Glomerular endothelial cell (primary cell): ENCODE measurements around the gene HAUS8. TPM values are rescaled to one million over a fixed set of nuclear protein-coding genes. Genes with fewer than 3 reads are reported as not detected.
"Not testable (repeated sequence)": the region's sequence is repeated elsewhere in the genome, so short reads cannot be mapped to it uniquely, and the experiment has no call there.

Experiments used
- DNase-seq: peaks from one replicate; pipeline ENCODE4 v3.0.0-alpha.2; 2011; ENCODE audit warnings: low read depth, low spot score; ENCODE audit errors: extremely low read depth
- total RNA-seq: library from RNA; depleted of rRNA; stranded (reverse); fragments of >200 nt; gene quantifications from 2 replicates; pipeline ENCODE4 v1.2.3, GENCODE V29; 2015

Gene HAUS8
- total RNA-seq, 1 donor from 2014 or later: 4.9 TPM

DNA sequence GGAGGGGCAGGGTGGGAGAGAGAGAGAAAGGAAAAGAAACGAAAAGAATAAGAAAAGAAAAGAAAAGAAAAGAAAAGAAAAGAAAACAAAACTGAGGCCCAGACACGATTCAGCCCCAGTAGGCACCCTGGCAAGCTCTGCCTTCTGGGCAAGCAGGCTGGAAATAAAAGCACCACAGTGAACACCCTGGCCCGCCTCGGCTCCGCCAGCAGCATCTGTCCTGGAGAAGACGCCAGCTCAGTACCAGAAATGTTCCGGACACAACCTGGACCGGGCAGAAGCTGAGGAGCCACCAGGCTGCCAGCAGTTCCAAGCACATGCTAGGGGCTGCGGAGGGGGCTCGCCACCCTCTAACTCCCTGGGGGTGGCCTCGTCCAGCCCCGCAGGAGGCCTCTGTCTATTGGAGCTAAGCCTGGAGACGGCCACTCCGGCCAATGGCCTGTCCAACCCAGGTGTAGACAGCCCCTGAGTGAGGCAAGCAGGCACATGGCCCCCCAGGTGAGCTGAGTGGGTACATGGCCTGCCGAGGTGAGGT lies 37.2 kb downstream of the HAUS8 start:
- no peak for DNase-seq

DNA sequence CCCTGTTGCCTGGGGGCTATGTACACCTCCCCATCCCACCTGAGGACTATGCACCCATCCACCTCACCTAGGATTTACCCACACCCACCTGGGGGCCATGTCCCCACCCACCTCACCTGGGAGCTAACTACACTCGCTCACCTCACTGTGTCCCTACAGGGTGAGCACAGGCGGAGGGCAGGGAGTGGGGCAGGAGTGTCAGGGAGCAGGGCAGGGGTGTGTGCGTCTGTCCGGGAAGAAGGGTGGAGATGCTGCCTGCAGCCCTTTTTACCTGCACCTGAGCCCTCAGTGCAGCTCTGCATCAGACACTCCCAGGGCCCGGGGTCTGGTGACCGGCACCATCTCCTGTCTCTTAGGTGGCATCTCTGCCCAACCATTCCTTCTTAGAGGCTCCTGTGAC lies 38.1 kb downstream of the HAUS8 start:
- DNase-seq: no peak

DNA sequence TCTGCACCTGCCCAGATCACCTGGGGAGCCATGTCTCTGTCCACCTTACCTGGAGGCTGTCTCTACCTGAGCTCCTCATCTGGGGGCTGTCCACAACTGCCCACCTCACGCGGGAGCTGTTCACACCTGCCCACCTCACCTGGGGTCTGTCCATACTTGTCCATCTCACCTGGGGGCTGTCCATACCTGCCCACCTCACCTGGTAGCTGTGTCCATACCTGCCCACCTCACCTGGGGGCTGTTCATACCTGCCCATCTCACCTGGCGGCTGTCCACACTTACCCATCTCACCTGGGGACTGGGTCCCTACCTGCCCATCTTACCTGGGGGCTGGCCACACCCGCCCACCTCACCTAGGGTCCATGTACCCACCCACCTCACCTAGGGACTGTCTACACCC lies 38.6 kb downstream of the HAUS8 start:
- no peak for DNase-seq

DNA sequence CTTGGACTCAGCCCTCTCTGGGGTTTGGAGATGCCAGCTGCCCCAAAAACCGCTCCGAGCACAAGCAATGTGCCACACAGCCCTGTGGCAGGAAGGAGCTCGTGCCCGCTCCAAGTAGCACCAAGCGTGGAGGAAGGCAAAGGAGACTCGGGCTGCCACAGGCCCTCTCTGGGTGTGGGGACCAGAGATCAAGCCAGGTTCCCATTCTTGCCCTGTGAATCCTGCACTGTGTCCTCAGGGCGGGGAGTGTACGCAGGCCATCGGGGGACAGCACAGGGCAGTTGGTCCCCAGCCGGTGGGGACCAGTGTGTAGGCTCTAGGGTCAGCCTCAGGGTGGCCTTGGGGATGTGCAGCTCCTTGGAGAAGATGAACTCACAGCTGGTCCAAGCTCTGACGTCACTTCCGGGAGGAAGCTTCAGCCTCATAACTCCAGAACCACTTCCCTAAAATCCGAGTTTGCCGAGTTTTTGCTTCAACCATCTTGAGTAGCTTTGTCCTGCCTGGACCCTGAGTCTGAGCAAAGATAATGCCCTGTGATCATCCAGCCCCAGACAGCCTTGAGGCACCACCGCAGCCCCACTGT lies 39.3 kb downstream of the HAUS8 start:
- DNase-seq: no peak

DNA sequence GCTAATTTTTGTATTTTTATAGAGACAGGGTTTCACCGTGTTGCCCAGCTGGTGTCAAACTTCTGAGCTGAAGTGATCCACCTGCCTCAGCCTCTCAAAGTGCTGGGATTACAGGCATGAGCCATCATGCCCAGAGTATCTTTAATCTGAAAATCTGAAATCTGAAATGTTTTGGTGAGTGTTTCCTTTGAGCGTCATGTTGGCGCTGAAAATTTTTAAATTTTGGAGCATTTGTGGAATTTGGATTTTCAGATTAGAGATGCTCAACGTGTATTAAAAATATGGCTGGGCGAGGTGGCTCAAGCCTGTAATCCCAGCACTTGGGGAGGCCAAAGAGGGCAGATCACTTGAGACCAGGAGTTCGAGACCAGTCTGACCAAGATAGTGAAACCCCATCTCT lies 43.5 kb downstream of the HAUS8 start:
- no peak for DNase-seq

DNA sequence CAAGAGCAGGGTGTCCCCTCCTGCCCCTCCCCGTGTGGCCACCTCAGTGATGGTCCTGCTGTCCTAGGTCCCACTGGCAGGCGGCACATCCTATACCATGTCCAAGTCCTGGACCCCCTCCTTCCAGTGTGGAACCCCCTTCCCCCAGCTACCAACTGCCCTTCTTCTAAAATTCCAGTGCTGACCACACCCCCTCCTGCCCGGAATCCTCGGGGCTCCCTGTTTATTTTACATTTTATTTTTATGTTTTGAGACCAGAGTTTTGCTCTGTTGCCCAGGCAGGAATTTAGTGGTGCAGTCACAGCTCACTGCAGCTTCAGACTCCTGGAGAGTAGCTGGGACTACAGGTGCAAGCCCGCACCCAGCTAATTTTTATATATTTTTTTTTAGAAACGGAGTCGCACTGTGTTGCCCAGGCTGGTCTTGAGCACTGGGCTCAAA lies 47.7 kb downstream of the HAUS8 start:
- no peak for DNase-seq

DNA sequence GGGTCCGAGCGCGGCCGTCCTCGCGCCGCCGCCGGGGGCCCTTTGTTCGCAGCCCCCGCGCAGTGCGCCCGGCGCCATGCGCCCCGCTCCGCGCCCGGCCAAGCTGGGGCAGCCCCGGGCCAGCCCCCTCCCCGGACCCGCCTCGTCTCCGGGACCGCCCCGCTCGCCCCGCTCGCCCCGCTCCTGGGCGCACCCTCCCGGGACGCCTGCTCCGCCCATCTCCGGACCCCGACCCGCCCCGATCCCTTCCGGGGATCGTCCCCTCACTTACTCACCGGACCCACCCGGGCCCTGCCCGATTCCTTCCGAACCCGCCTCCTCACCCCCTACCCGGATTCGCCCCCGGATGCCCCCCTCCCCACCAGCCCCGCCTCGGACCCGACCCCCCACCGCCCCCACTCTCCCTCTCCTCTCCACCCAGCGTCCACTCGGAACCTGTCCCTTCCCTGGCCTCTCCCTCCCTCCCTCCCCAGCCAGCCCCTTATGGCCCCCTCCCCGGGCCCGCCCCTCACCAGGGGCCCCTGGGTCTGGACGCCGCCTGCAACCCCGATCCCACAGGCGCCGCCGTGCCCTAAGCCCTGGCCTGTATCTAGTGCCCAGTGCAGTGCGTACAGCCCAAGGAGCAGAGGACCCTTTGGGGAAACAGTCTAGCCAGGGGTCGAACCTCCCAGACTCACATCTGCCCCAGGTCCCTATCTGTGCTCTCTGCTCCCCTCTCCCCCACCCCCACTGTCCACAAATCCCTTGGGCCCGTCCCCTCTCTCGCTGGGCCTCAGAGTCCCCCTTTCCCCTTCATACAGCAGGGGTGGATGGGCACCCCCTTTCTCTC lies 48.3 kb downstream of the HAUS8 start, which contains the start of gene CPAMD8:
CPAMD8 (minus strand) TSS at position 105 of the 829 bp plus-strand sequence. CDS start 168 bp downstream, outside the sequence.
- DNase-seq: no peak

DNA sequence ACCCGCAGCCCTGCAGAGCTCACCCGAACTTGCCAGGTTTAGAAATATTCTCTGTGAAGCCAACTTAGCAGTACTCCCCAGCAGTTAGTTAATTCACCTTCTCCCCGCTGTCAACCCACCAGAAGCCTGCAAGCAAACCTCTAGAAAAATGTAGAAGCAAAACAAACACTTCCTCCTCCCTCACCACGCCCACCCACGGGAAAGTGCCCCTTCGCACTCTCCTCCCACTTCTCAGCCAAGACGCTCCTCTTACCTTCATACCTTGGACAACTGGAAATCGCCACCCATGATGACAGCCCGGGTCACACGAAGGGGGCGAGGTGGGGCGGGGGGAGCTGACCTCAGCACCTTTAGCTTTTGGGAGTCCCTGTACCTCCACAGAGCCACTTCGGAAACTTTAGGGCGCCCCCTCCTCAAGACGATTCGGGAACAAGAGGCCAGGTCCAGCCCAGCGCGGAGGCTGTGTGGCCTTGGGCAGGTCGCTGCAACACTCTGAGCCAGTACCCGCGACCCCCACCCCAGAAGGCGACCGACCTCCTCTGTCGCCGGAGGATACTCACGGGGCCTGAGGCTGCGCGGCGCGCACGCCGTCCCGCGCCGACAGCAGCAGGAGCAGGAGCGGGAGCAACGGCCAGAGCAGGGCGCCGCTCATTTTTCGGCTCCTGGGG lies 49.1 kb downstream of the HAUS8 start:
- no peak for DNase-seq

DNA sequence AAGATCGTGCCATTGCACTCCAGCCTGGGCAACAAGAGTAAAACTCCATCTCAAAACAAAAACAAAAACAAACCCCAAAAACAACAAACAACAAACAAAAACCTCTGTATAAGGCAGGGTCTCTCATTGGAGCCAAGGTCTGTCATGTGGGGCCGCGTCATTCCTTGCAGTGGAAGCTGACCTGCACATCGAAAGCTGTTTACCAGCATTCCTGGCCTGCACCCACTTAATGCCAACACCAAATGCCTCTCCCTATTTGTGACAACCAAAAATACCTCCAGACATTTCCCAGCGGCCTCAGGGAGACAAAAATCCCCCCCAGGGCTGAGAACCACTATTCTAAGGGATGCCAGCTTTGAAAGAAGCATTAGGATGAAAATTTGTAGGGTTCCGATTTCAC lies 49.9 kb downstream of the HAUS8 start:
- no peak for DNase-seq

DNA sequence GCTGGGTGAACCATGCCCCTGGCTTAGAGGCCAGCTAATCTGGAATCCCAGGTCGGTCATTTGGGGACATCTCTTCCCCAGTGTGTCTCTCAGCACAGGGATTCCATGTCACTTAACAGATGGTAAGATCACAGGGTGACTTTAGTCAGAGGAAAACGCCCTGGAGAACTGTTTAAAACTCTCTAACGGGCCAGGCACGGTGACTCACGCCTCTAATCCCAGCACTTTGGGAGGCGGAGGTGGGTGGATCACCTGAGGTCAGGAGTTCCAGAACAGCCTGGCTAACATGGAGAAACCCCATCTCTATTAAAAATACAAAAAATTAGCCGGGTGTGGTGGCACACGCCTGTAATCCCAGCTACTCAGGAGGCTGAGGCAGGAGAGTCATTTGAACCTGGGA lies 50.3 kb downstream of the HAUS8 start:
- DNase-seq: not testable (repeated sequence)

DNA sequence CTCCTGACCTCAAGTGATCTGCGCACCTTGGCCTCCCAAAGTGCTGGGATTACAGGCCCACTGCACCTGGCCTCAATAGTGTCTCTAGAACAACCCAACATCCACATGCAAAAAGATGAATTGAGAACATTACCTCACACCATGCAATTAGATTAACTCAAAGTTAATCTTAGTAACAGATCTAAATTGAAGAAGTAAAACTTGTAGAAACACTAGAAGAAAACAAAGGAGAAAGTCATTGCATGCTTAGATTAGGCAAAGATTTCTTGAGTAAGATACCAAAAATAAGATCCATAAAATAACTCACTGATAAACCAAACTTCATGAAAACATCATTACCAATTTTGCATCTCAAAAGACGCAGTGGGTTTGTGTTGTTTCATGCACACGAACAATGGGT lies 51.4 kb downstream of the HAUS8 start:
- no peak for DNase-seq

DNA sequence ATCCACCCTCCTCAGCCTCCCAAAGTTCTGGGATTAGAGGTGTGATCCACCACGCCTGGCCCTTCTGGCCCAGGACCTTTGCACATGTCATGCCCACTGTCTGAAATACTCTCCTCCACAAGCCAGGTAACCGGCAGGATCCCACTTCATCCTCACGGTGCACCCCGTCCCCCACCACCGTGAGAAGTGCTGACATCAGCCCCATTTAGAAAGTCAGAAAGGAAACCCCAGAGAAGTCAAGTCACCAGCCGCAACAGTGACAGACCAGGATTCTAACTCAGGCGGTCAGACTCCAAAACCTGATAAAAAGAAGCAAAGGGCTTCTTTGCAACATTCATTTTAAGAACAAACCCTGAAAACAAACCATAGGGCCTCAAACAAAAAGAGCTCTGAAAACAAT lies 52.5 kb downstream of the HAUS8 start:
- DNase-seq: no peak

DNA sequence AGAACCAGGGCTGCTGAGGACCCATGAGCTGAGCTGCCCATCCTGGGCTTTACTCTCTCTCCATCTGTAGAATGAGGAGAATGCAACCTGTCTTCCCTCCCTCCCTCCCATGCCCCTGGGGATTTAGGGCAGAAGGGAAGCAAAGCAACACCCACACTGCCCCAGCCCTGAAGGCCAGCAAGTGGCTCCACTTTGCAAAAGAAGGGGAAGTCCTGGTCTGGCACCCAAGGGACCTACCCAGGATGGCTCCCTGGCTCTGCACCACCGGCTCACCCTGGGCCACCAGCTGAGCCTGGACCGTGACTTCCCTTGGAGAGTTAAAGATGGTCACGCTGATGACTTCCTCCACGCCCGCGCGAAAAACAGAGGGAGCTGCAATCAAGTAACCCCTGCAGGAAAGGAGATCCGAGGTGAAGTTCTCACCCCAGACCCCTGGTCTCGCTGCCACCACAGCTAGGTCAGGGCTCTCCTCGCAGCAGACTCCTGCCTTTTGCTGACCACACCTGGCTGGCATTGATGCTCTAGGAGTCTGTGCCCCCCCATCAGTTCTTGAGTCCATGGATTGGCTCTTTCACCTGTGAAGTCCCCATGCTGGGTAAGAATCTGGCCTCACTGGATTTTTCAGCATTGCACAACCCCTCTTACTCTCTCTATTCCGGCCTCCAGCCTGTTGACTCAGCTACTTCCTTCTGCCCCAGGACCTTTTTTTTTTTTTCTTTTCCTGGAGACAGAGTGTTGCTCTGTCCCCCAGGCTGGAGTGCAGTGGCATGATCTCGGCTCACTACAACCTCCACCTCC lies 53.3 kb downstream of the HAUS8 start:
- no peak for DNase-seq

DNA sequence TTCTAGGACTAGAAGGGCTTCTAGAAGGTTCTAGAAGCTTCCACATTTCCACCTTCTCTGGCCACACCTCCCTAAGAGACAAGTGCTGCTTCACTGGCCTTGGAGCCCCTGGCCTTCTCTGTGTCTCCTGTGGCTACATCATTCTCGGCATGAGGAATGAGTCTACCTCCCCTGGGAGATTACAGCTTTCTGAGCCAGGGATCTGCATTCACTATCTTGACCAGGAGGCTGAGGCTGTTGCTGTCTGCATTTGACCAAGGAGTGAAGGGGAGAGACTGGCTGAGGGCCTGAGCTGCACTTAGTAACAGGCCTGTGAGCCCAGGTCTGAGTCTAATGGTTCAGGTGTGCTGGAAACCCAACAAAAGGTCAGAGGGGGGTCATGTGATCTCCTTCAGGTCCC lies 53.9 kb downstream of the HAUS8 start:
- DNase-seq: no peak

DNA sequence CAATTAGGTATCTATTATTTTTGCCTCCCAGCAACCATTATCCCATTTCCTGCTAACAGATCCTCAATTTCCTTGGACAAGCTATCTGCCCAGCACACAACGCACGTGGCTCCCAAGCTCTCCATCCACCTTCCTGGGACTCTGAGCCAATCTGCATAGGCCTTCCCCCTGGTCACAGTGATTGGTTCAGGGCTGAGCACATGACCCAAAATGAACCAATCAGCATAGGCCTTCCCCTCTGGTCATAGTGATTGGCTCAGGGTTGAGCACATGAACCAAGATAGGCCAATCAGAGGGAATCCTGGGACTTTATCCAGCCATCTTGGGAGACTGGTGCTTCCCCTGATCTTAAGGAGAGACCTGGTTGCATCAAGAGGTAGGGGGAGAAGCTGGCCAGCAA lies 54.4 kb downstream of the HAUS8 start:
- DNase-seq: no peak

DNA sequence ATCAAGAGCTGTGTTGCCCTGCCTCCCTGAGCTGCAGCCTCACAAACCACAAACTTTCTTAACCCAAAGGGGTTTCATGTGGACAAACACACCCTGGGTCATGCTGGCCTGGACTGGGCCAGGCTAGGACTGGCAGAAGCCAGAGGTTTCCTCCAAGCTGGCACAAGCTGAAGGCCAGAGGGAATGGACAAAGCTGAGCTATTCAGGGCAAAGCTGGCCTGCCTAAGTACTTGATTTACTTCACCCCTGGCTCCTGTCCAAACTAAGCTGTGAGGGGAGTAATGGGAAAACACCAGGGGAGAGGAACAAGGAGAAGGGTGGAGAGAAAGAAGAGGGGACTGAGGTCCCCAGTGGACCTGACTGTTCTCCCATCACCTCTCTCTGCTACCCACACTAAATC lies 54.9 kb downstream of the HAUS8 start:
- DNase-seq: no peak

DNA sequence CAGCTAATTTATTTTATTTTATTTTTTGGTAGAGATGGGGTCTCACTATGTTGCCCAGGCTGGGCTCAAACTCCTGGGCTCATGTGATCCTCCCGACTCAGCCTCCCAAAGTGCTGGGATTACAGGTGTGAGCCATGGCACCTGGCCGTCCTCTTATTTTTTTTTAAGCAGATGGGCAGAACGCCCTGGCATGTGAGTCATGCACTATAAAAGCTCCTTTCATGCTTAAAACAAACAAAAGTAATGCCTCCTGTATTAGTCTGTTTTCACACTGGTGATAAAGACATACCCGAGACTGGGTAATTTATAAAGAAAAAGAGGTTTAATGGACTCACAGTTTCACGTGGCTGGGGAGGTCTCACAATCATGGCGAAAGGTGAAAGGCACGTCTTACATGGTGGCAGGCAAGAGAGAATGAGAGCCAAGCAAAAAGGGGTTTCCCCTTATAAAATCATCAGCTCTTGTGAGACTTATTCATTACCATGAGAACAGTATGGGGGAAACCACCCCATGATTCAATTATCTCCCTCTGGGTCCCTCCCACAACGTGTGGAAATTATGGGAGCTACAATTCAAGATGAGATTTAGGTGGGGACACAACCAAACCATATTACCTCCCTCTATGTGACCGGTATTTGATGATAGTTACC lies 60.9 kb downstream of the HAUS8 start:
- DNase-seq: not testable (repeated sequence)

DNA sequence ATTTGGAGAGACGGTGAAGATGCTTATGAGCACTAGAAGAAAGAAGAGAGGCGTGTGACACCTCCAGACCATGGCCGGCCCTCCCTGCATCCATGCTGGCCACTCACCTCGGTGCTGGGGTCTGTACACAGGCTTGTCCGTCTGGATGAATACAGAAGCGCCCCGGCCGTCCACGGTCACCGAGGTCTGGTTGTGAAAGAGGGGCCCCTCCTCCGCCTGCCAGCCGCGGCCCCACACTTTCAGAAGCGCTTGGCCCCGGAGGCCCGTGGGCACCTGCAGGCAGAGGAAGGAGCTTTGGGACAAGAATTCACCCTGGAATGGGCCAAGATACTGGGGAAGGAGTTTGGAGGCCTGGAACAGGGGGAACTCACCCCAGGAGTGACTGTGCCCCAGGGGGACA lies 63.8 kb downstream of the HAUS8 start:
- no peak for DNase-seq

DNA sequence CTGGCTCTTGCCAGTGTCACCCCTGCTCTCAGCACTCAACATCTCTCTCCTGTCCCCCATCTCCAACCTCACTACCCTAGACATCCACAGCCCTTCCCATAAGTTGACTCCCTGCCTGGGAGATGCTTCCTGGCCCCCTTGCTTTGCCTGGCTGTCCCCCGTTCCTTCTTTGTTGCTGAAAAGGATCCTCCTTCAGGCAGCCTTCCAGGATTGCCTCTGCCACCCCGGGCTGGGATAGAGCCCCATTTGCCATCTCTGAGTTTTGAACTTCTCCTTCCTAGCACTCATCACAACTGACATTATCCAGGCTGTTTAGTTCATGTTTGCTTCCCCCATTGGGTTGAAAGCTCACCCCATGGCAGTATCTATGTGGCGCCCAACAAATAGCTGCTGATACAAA lies 68.7 kb downstream of the HAUS8 start:
- no peak for DNase-seq

DNA sequence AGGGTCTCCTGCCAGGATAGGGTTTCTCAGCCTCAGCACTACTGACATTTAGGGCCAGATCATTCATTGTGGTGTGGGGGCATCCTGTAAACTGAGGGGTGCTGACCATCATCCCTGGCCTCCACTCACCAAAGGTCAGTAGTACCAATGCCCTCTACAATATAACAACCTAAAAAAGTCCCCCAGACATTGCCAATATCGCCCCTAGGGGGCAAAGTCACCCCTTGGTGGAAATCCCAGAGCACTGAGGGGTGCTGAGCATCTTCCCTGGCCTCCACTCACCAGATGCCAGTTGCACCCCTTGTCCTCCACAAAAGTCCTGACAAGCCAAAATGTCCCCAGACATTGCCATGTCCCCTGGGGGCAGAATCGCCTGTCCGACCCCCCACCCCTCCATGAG lies 70.3 kb downstream of the HAUS8 start:
- DNase-seq: no peak
